ENCODE measurements around the gene KCTD11. TPM values are rescaled to one million over a fixed set of nuclear protein-coding genes. Genes with fewer than 3 reads are reported as not detected.
A peak's percentile ranks its signal among the peaks of the same experiment; 100 is the strongest.

Gene KCTD11
- total and polyA plus RNA-seq, 10 of the 15 experiments (the other 5 are each of a cell fraction or from before 2014, with no cell fraction given) = 0.05 to 7.3 (median 2.9) TPM

DNA sequence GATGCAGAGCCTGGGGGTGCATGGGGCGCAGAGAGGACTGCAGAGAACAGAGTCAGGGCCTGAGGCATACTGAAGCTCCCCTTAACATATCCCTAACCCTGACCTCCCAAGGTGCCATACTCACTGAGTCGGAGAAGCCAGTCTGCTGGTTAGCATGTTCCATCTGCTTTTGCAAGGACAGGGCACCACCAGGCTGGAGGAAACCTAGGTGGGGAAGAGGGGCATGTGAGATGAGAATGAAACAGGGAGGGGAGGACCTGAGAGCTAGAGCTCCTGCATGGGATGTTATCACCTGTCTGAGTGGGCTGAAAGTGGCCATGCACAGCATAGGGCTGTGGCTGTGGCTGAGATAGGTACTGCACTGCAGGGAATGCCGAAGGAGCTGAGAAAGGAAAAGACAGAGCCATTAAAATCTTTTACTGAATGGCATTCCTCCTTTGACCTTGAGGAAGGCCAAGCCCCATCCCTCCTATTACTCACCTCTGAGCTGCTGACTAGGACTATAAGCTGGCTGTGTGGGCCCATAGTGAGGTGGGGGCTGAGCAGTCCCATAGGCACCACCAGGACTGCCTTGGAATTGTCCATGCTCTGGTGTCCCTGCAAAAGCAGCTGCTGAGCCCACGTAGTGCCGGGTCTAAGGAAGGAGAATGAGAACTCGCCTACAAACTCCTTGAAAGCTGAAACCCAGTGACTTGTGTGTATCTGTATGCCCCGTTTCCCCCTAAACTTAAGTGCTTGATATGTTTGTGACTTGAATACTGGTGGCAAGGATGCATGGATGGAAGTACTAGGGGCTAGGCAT lies 38.7 kb upstream of the KCTD11 start:
- ChIA-PET RAD21 (ENCODE audit: unreplicated experiment) (no interaction called here), CTCF (interaction anchor here (0.7 to 1.2 kb wide), 5 partner anchors 16 to 374 kb away, joined by 3 read pairs; partner anchors contain the start of gene TP53), POLR2A (interaction anchor here (0.7 to 1.7 kb wide), 3 partner anchors 17 to 63 kb away, joined by 3 to 6 read pairs (median 3); partner anchors contain the start of gene NEURL4), SMC1A (ENCODE audit: uncharacterized antibody, unreplicated experiment) (interaction anchor here (1.0 kb wide), 1 partner anchor 14 kb away, joined by 3 read pairs; no protein-coding TSS in a partner anchor)
- in situ Hi-C loops (cut with MboI) (no loop called here), intact Hi-C loops (cut with micrococcal nuclease; ENCODE audit: unreplicated experiment) (no loop called here)
- FAIRE-seq (no peak), ATAC-seq (peak; percentile 33), DNase-seq (ENCODE audit: low read depth, low spot score) (no peak)
- H3K4me3 ChIP-seq = peak overlapping the region; percentile 84; the same call in 1 of the 2 replicates
- H3K27me3 ChIP-seq (replicated peaks in 1 of 2; ENCODE audit: control insufficient read depth in 2 of 2, insufficient read depth in 2 of 2, low read length in 1 of 2) = no peaks in the 10 kb centered on the region
- BruUV-seq (replicated peaks) = no TSS peak
- no peak overlapping the region for H3K27ac ChIP-seq (ENCODE audit: control insufficient read depth, insufficient read depth)
- H4K20me1 ChIP-seq (ENCODE audit: control insufficient read depth, insufficient read depth) = peaks cover 21% of the 10 kb centered on the region
- H3K4me1 ChIP-seq (ENCODE audit: control insufficient read depth, insufficient read depth, low read length) = peaks cover 24% of the 10 kb centered on the region
- no peak overlapping the region for H2AFZ ChIP-seq (ENCODE audit: control insufficient read depth, low read depth, low read length)
- 46% methylated on average over 7 of the region's 7 CpGs for WGBS (ENCODE audit: insufficient coverage, insufficient replicate concordance, low lambda C conversion rate, missing lambda C conversion rate)
- H3K9me3 ChIP-seq (replicated peaks; ENCODE audit: control insufficient read depth, insufficient read depth, low read length) = no peaks in the 10 kb centered on the region
- H3K36me3 ChIP-seq (ENCODE audit: control insufficient read depth in 2 of 2, insufficient read depth in 2 of 2, low read length in 1 of 2) = peaks cover 34 to 35% of the 10 kb centered on the region in 2 experiments
- peak overlapping the region; percentile 95 for H3K4me2 ChIP-seq (ENCODE audit: control insufficient read depth, insufficient read depth)
- peaks cover 51% of the 10 kb centered on the region for H3K79me2 ChIP-seq (ENCODE audit: control insufficient read depth, insufficient read depth, low read length)
- no peak overlapping the region for H3K9ac ChIP-seq (ENCODE audit: control insufficient read depth, insufficient read depth, low read length)
- TF ChIP-seq, protein P1, sequence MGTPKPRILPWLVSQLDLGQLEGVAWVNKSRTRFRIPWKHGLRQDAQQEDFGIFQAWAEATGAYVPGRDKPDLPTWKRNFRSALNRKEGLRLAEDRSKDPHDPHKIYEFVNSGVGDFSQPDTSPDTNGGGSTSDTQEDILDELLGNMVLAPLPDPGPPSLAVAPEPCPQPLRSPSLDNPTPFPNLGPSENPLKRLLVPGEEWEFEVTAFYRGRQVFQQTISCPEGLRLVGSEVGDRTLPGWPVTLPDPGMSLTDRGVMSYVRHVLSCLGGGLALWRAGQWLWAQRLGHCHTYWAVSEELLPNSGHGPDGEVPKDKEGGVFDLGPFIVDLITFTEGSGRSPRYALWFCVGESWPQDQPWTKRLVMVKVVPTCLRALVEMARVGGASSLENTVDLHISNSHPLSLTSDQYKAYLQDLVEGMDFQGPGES (IDR thresholded peaks at IDR 0.05) = no peak
- TF ChIP-seq PML (IDR thresholded peaks at IDR 0.05; ENCODE audit: low read length) (peak; percentile 64; the same call in 1 of the 2 replicates), SMC3 (IDR thresholded peaks at IDR 0.05; ENCODE audit: borderline replicate concordance, low read length) (no peak), CTCF (IDR thresholded peaks at IDR 0.05 in 2 of 3, conservative IDR thresholded peaks at IDR 0.05 in 1 of 3; ENCODE audit: control insufficient read depth in 2 of 3, extremely low read depth in 1 of 3, insufficient read depth in 1 of 3, low read depth in 3 of 3, low read length in 3 of 3) (peak in 2 of 3 experiments; percentile 27 to 28; a peak in 2 of 6 replicates), MTA3 (IDR thresholded peaks at IDR 0.05; ENCODE audit: borderline replicate concordance, low read length) (0 out of 2 replicates have a peak, but pooled peaks have one; percentile 8), CHD1 (IDR thresholded peaks at IDR 0.05; ENCODE audit: low read depth, low read length) (no peak), POLR2AphosphoS5 (IDR thresholded peaks at IDR 0.05; ENCODE audit: low read length) (peak; percentile 92), CBX5 (IDR thresholded peaks at IDR 0.05; ENCODE audit: low read depth) (no peak), CBFB (IDR thresholded peaks at IDR 0.05; ENCODE audit: low read depth) (no peak), E4F1 (IDR thresholded peaks at IDR 0.05; ENCODE audit: borderline replicate concordance, partially characterized antibody) (no peak), HDGF (IDR thresholded peaks at IDR 0.05) (no peak), POU2F2 (IDR thresholded peaks at IDR 0.05; ENCODE audit: borderline replicate concordance, low read depth, low read length) (peak; percentile 55; the same call in 1 of the 3 replicates), NRF1 (conservative IDR thresholded peaks at IDR 0.05; ENCODE audit: low read depth, low read length) (no peak)
- TF ChIP-seq, protein P2, sequence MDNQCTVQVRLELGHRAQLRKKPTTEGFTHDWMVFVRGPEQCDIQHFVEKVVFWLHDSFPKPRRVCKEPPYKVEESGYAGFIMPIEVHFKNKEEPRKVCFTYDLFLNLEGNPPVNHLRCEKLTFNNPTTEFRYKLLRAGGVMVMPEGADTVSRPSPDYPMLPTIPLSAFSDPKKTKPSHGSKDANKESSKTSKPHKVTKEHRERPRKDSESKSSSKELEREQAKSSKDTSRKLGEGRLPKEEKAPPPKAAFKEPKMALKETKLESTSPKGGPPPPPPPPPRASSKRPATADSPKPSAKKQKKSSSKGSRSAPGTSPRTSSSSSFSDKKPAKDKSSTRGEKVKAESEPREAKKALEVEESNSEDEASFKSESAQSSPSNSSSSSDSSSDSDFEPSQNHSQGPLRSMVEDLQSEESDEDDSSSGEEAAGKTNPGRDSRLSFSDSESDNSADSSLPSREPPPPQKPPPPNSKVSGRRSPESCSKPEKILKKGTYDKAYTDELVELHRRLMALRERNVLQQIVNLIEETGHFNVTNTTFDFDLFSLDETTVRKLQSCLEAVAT (IDR thresholded peaks at IDR 0.05) = no peak

Data from GM12878 (cell line).